ENCODE results near the gene INPP4B.
"Not testable (repeated sequence)": the region's sequence is repeated elsewhere in the genome, so short reads cannot be mapped to it uniquely, and the experiment has no call there.

INPP4B gene

GRCh38 chr4:142826503-142827241 lies 19.4 kb downstream of the INPP4B start:
- no peak for DNase-seq (ENCODE audit: low read depth in 2 of 2)

- no peak for DNase-seq (ENCODE audit: low read depth in 2 of 2)
Measured at GRCh38 chr4:142824368-142824767, 21.7 kb downstream of the INPP4B start.

- DNase-seq (ENCODE audit: low read depth in 2 of 2): no peak
Measured at GRCh38 chr4:142823796-142824195, 22.3 kb downstream of the INPP4B start.

GRCh38 chr4:142818476-142818875 lies 27.6 kb downstream of the INPP4B start:
- no peak for DNase-seq (ENCODE audit: low read depth in 2 of 2)

GRCh38 chr4:142818031-142818430 lies 28.1 kb downstream of the INPP4B start:
- DNase-seq (ENCODE audit: low read depth in 2 of 2): no peak

- DNase-seq (ENCODE audit: low read depth in 2 of 2): peak; percentile 13 to 18
Measured at GRCh38 chr4:142817442-142817841, 28.7 kb downstream of the INPP4B start.

GRCh38 chr4:142815834-142816233 lies 30.3 kb downstream of the INPP4B start:
- peak in 1 of 2 donors; percentile 13 for DNase-seq (ENCODE audit: low read depth in 2 of 2)

GRCh38 chr4:142813388-142813787 lies 32.7 kb downstream of the INPP4B start:
- no peak for DNase-seq (ENCODE audit: low read depth in 2 of 2)

GRCh38 chr4:142812091-142812490 lies 34.0 kb downstream of the INPP4B start:
- no peak for DNase-seq (ENCODE audit: low read depth in 2 of 2)

GRCh38 chr4:142811034-142811433 lies 35.1 kb downstream of the INPP4B start:
- no peak for DNase-seq (ENCODE audit: low read depth in 2 of 2)

- no peak for DNase-seq (ENCODE audit: low read depth in 2 of 2)
Measured at GRCh38 chr4:142809559-142809958, 36.5 kb downstream of the INPP4B start.

GRCh38 chr4:142803879-142804278 lies 42.2 kb downstream of the INPP4B start:
- DNase-seq (ENCODE audit: low read depth in 2 of 2): not testable (repeated sequence)

- DNase-seq (ENCODE audit: low read depth in 2 of 2): no peak
Measured at GRCh38 chr4:142801966-142802365, 44.1 kb downstream of the INPP4B start.

- no peak for DNase-seq (ENCODE audit: low read depth in 2 of 2)
Measured at GRCh38 chr4:142781114-142781513, 65.0 kb downstream of the INPP4B start.

GRCh38 chr4:142778900-142779299 lies 67.2 kb downstream of the INPP4B start:
- no peak for DNase-seq (ENCODE audit: low read depth in 2 of 2)

- DNase-seq (ENCODE audit: low read depth in 2 of 2): no peak
Measured at GRCh38 chr4:142778430-142778829, 67.7 kb downstream of the INPP4B start.

- no peak for DNase-seq (ENCODE audit: low read depth in 2 of 2)
Measured at GRCh38 chr4:142777045-142777743, 68.9 kb downstream of the INPP4B start.

- no peak for DNase-seq (ENCODE audit: low read depth in 2 of 2)
Measured at GRCh38 chr4:142776026-142776425, 70.1 kb downstream of the INPP4B start.

- DNase-seq (ENCODE audit: low read depth in 2 of 2): no peak
Measured at GRCh38 chr4:142773505-142773904, 72.6 kb downstream of the INPP4B start.

- DNase-seq (ENCODE audit: low read depth in 2 of 2): no peak
Measured at GRCh38 chr4:142762280-142762679, 83.8 kb downstream of the INPP4B start.

GRCh38 chr4:142752202-142752786 lies 93.8 kb downstream of the INPP4B start:
- DNase-seq (ENCODE audit: low read depth in 2 of 2): no peak

GRCh38 chr4:142743121-142743825 lies 102.8 kb downstream of the INPP4B start:
- no peak for DNase-seq (ENCODE audit: low read depth in 2 of 2)

Data from activated CD4-positive, alpha-beta T cell treated with anti-CD3 and anti-CD28 coated beads for 24 hours (primary cell).